Stimulated activated CD4-positive, alpha-beta T cell treated with anti-CD3 and anti-CD28 coated beads, Interleukin-2, amount 100 ng/mL, for 24 hours (primary cell): ENCODE results near the gene POU2F1.

Experiments used
- DNase-seq, 2 donors: peaks; one replicate each; pipeline ENCODE4 v3.0.0-alpha.2; 2020

The POU2F1 gene

GRCh38 chr1:167371030-167371429 is 150.3 kb downstream of the POU2F1 start:
- DNase-seq, result no peak

- DNase-seq, result no peak
Observed at GRCh38 chr1:167373398-167373797, 152.7 kb downstream of the POU2F1 start.

- DNase-seq, result no peak
Observed at GRCh38 chr1:167373986-167374385, 153.3 kb downstream of the POU2F1 start.

- no peak for DNase-seq
Observed at GRCh38 chr1:167375949-167376348, 155.3 kb downstream of the POU2F1 start.

GRCh38 chr1:167387251-167387910 is 166.7 kb downstream of the POU2F1 start:
- DNase-seq, result no peak

GRCh38 chr1:167388976-167389375 is 168.3 kb downstream of the POU2F1 start:
- no peak for DNase-seq

GRCh38 chr1:167392200-167392696 is 171.6 kb downstream of the POU2F1 start:
- DNase-seq, result no peak

- no peak for DNase-seq
Observed at GRCh38 chr1:167400359-167400953, 179.8 kb downstream of the POU2F1 start.

- peak; percentile 43 to 46 for DNase-seq
Observed at GRCh38 chr1:167401260-167401873, 180.7 kb downstream of the POU2F1 start.

- no peak for DNase-seq
Observed at GRCh38 chr1:167404161-167404888, 183.6 kb downstream of the POU2F1 start.

- DNase-seq, result no peak
Observed at GRCh38 chr1:167404908-167405307, 184.2 kb downstream of the POU2F1 start.

- DNase-seq, result no peak
Observed at GRCh38 chr1:167408355-167408754, 187.7 kb downstream of the POU2F1 start.

GRCh38 chr1:167409183-167409582 is 188.5 kb downstream of the POU2F1 start:
- DNase-seq, result no peak

GRCh38 chr1:167412072-167412471 is 191.4 kb downstream of the POU2F1 start:
- no peak for DNase-seq

- DNase-seq, result no peak
Observed at GRCh38 chr1:167412920-167413319, 192.2 kb downstream of the POU2F1 start.

- no peak for DNase-seq
Observed at GRCh38 chr1:167413328-167413727, 192.6 kb downstream of the POU2F1 start.

- no peak for DNase-seq
Observed at GRCh38 chr1:167416506-167416905, 195.8 kb downstream of the POU2F1 start.

GRCh38 chr1:167418391-167418790 is 197.7 kb downstream of the POU2F1 start:
- DNase-seq, result no peak

- DNase-seq, result no peak
Observed at GRCh38 chr1:167419245-167419644, 198.6 kb downstream of the POU2F1 start.

GRCh38 chr1:167420510-167420909 is 199.8 kb downstream of the POU2F1 start:
- no peak for DNase-seq

GRCh38 chr1:167423684-167424619 is 203.3 kb downstream of the POU2F1 start:
- no peak for DNase-seq

- DNase-seq, result no peak
Observed at GRCh38 chr1:167425482-167425881, 204.8 kb downstream of the POU2F1 start.
